Measurements from ENCODE around the gene ZMIZ2. TPM values are rescaled to one million over a fixed set of nuclear protein-coding genes. Genes with fewer than 3 reads are reported as not detected.
"Not testable (repeated sequence)": the region's sequence is repeated elsewhere in the genome, so short reads cannot be mapped to it uniquely, and the experiment has no call there.

Gene ZMIZ2
- total RNA-seq, 1 experiment from 2014 or later = 100 TPM

DNA sequence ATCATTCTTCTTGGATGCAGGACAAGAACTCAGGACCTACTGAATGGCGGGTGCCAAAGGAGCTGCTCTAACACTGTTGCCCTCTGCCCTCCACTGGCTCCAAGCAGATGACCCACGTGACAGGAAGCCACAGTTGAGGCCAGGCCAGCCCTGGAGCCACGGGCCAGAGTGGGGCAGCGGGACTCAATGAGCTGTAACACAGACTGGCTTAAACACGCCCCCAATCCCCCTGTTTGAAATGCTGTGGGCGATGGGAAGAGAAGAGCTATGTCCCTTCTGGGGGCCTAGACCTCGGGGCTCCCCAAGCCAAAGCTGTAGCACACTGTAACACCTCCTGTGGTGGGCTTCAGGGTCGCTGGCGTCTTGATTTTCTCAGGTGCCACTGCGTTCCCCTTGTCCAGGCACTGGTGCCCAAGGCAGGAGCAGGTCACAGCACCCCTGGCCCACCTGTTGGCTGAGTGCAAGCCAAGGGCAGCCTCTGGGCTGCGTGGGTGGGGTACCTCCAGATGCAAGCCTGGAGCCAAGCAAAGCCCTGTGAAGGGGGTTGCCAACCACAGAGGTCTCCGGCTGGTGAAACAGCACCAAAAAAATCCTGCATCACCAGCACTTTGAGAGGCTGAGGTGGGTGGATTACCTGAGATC, 18.6 kb upstream of the ZMIZ2 start:
- DNase-seq (ENCODE audit: unreplicated experiment) = no peak
- H3K9me3 Mint-ChIP-seq (ENCODE audit: unreplicated experiment) = peaks cover 7% of the 10 kb centered on the region
- BruUV-seq (replicated peaks) = no TSS peak
- H3K27me3 Mint-ChIP-seq (ENCODE audit: insufficient read depth, unreplicated experiment) = no peaks in the 10 kb centered on the region
- CTCF ChIA-PET = no interaction called here
- POLR2A ChIA-PET = interaction anchor here (1.0 to 1.2 kb wide), 2 partner anchors 18 to 27 kb away, joined by 3 to 4 read pairs; no protein-coding TSS in a partner anchor
- no peak overlapping the region for H3K27ac Mint-ChIP-seq (ENCODE audit: low read depth, unreplicated experiment)
- intact Hi-C loops (cut with micrococcal nuclease) = no loop called here
- TF ChIP-seq, protein P1, sequence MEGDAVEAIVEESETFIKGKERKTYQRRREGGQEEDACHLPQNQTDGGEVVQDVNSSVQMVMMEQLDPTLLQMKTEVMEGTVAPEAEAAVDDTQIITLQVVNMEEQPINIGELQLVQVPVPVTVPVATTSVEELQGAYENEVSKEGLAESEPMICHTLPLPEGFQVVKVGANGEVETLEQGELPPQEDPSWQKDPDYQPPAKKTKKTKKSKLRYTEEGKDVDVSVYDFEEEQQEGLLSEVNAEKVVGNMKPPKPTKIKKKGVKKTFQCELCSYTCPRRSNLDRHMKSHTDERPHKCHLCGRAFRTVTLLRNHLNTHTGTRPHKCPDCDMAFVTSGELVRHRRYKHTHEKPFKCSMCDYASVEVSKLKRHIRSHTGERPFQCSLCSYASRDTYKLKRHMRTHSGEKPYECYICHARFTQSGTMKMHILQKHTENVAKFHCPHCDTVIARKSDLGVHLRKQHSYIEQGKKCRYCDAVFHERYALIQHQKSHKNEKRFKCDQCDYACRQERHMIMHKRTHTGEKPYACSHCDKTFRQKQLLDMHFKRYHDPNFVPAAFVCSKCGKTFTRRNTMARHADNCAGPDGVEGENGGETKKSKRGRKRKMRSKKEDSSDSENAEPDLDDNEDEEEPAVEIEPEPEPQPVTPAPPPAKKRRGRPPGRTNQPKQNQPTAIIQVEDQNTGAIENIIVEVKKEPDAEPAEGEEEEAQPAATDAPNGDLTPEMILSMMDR (IDR thresholded peaks at IDR 0.05; ENCODE audit: unreplicated experiment) = no peak
- H3K4me1 Mint-ChIP-seq (ENCODE audit: insufficient read depth, unreplicated experiment) = peaks cover 18% of the 10 kb centered on the region
- H3K4me3 Mint-ChIP-seq (ENCODE audit: unreplicated experiment) = no peak overlapping the region
- no peaks in the 10 kb centered on the region for H3K36me3 Mint-ChIP-seq (ENCODE audit: insufficient read depth, unreplicated experiment)

DNA sequence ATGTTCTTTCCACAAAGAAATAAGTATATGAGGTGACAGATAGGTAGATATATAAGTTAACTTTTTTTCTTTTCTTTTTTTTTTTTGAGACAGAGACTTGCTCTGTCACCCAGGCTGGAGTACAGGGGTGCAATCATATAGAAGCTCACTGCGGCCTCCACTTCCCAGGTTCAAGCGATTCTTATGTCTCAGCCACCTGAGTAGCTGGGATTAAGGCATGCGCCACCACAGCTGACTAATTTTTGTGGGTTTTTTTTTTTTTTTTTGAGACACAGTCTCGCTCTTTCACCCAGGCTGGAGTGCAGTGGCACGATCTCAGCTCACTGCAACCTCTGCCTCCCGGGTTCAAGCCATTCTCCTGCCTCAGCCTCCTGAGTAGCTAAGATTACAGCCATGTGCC, 15.7 kb upstream of the ZMIZ2 start:
- H3K36me3 Mint-ChIP-seq (ENCODE audit: insufficient read depth, unreplicated experiment); POLR2A ChIA-PET; BruUV-seq (replicated peaks); H3K9me3 Mint-ChIP-seq (ENCODE audit: unreplicated experiment); H3K27me3 Mint-ChIP-seq (ENCODE audit: insufficient read depth, unreplicated experiment); DNase-seq (ENCODE audit: unreplicated experiment); H3K4me3 Mint-ChIP-seq (ENCODE audit: unreplicated experiment); CTCF ChIA-PET; intact Hi-C loops (cut with micrococcal nuclease): not testable (repeated sequence)
- peak overlapping the region; percentile 80 for H3K27ac Mint-ChIP-seq (ENCODE audit: low read depth, unreplicated experiment)
- H3K4me1 Mint-ChIP-seq (ENCODE audit: insufficient read depth, unreplicated experiment) = peaks cover 20% of the 10 kb centered on the region

DNA sequence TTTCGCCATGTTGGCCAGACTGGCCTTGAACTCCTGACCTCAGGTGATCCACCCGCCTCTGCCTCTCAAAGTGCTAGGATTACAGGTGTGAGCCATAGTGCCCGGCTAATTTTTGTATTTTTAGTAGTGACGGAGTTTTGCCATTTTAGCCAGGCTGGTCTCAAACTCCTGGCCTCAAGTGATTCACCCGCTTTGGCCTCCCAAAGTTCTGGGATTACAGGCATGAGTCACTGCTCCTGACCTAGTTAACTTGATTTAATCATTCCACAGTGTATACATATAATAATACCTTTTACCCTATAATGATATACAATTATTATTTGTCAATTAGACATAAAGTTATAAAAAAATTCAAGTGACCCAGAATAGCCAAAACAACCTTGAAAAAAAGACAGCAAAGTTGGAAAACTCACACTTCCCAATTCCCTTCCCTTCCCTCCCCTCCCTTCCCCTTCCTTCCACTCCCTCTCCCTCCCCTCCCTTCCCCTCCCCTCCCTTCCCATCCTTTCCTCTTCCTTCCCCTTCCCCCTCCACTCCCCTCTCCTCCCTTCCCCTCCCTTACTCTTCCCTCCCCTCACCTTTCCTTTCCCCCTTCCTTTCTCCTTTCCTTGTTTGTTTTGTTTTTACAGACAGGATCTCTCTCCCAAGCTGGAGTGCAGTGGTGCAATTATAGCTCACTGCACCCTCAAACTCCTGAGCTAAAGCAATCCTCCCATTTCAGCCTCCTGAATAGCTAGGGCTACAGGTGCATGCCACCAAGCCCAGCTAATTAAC, 14.8 kb upstream of the ZMIZ2 start:
- H3K27ac Mint-ChIP-seq (ENCODE audit: low read depth, unreplicated experiment) = peak overlapping the region; percentile 80
- DNase-seq (ENCODE audit: unreplicated experiment) = peak; percentile 74
- intact Hi-C loops (cut with micrococcal nuclease) = no loop called here
- H3K4me1 Mint-ChIP-seq (ENCODE audit: insufficient read depth, unreplicated experiment) = peaks cover 23% of the 10 kb centered on the region
- no peak overlapping the region for H3K4me3 Mint-ChIP-seq (ENCODE audit: unreplicated experiment)
- no peaks in the 10 kb centered on the region for H3K36me3 Mint-ChIP-seq (ENCODE audit: insufficient read depth, unreplicated experiment)
- ChIA-PET POLR2A (interaction anchor here (0.6 to 3.0 kb wide), 4 partner anchors 14 to 128 kb away, joined by 3 to 13 read pairs (median 4); partner anchors contain the start of gene OGDH), CTCF (interaction anchor here (0.6 kb wide), 1 partner anchor 405 kb away, joined by 3 read pairs; no protein-coding TSS in a partner anchor)
- TF ChIP-seq, protein P1 (IDR thresholded peaks at IDR 0.05; ENCODE audit: unreplicated experiment) = no peak
- no TSS peak for BruUV-seq (replicated peaks)
- H3K27me3 Mint-ChIP-seq (ENCODE audit: insufficient read depth, unreplicated experiment) = no peaks in the 10 kb centered on the region
- no peaks in the 10 kb centered on the region for H3K9me3 Mint-ChIP-seq (ENCODE audit: unreplicated experiment)

DNA sequence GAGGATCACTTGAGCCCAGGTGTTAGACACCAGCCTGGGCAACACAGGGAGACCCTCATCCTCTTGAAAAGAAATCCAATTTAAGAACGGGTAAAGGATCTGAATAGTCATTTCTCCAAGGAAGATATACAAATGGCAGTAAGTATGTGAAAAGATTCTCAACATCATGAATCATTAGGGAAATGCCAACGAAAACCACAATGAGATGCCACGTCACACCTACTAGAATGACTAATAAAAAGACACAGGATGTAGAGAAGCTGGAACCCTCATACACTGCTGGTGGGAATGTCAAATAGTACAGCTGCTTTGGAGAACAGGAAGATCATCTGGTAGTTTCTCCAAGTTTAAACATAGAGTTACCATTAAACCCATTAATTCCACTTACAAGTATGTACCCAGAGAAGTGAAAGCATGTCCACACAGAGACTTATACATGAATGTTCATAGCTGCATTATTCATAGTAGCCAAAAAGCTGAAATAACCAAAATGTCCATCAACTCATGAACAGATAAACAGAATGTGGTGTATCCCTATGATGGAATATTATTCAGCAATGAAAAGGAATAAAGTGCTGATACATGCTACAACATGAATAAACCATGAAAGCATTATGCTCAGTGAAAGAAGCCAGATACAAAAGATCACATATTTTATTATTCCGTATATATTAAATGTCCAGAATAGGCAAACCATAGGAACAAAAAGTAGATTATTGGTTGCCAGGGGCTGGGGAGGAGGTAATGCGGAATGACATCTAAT, 13.1 kb upstream of the ZMIZ2 start:
- BruUV-seq (replicated peaks) = TSS peak; percentile 80
- no peaks in the 10 kb centered on the region for H3K9me3 Mint-ChIP-seq (ENCODE audit: unreplicated experiment)
- no peaks in the 10 kb centered on the region for H3K36me3 Mint-ChIP-seq (ENCODE audit: insufficient read depth, unreplicated experiment)
- peak overlapping the region; percentile 69 for H3K27ac Mint-ChIP-seq (ENCODE audit: low read depth, unreplicated experiment)
- peak; percentile 95 for DNase-seq (ENCODE audit: unreplicated experiment)
- TF ChIP-seq, protein P1 (IDR thresholded peaks at IDR 0.05; ENCODE audit: unreplicated experiment) = no peak
- H3K27me3 Mint-ChIP-seq (ENCODE audit: insufficient read depth, unreplicated experiment) = no peaks in the 10 kb centered on the region
- POLR2A ChIA-PET = interaction anchor here (1.0 to 3.0 kb wide), 12 partner anchors 10 to 129 kb away, joined by 3 to 13 read pairs (median 5); partner anchors contain the start of genes H2AZ2 and OGDH
- CTCF ChIA-PET = interaction anchor here (0.5 to 0.6 kb wide), 2 partner anchors 95 to 235 kb away, joined by 3 read pairs; no protein-coding TSS in a partner anchor
- peaks cover 31% of the 10 kb centered on the region for H3K4me1 Mint-ChIP-seq (ENCODE audit: insufficient read depth, unreplicated experiment)
- intact Hi-C loops (cut with micrococcal nuclease) = no loop called here
- no peak overlapping the region for H3K4me3 Mint-ChIP-seq (ENCODE audit: unreplicated experiment)
